Hematopoietic multipotent progenitor cell (in vitro differentiated cells): Measurements from ENCODE around the gene EIF1. TPM values are rescaled to one million over a fixed set of nuclear protein-coding genes. Genes with fewer than 3 reads are reported as not detected.

ENCODE experiments used
- DNase-seq, 3 donors: peaks; one replicate each; pipeline ENCODE4 v3.0.0-alpha.2; 2011 to 2015; ENCODE audit warnings: low read depth in 2 of 3, low spot score in 2 of 3
- total RNA-seq: library from RNA; depleted of rRNA; stranded (reverse); fragments of >200 nt; gene quantifications from one replicate; pipeline ENCODE4 v1.2.3, GENCODE V29; 2012

Gene EIF1
- total RNA-seq, 1 donor = 201 TPM

GRCh38 chr17:41654678-41655607, 33.7 kb upstream of the EIF1 start:
- DNase-seq = no peak

- no peak for DNase-seq
Measured at GRCh38 chr17:41655611-41656111, 33.0 kb upstream of the EIF1 start.

- no peak for DNase-seq
Measured at GRCh38 chr17:41656249-41657023, 32.2 kb upstream of the EIF1 start.

- no peak for DNase-seq
Measured at GRCh38 chr17:41657176-41657754, 31.4 kb upstream of the EIF1 start.

- no peak for DNase-seq
Measured at GRCh38 chr17:41657936-41658335, 30.7 kb upstream of the EIF1 start.

- DNase-seq = peak in 1 of 3 donors; percentile 44
Measured at GRCh38 chr17:41658846-41659245, 29.8 kb upstream of the EIF1 start.

GRCh38 chr17:41659427-41660212, 29.1 kb upstream of the EIF1 start:
- DNase-seq = no peak

- no peak for DNase-seq
Measured at GRCh38 chr17:41660221-41660711, 28.4 kb upstream of the EIF1 start.

GRCh38 chr17:41663451-41664171, 25.1 kb upstream of the EIF1 start:
- DNase-seq = no peak

GRCh38 chr17:41664172-41664457, 24.6 kb upstream of the EIF1 start:
- no peak for DNase-seq

GRCh38 chr17:41664587-41665565, 23.8 kb upstream of the EIF1 start:
- DNase-seq = no peak

GRCh38 chr17:41665566-41666236, 23.0 kb upstream of the EIF1 start:
- DNase-seq = peak; percentile 84 to 90 (median 85)

- peak in 2 of 3 donors; percentile 60 to 71 for DNase-seq
Measured at GRCh38 chr17:41666237-41666641, 22.4 kb upstream of the EIF1 start.

- peak; percentile 70 to 85 (median 78) for DNase-seq
Measured at GRCh38 chr17:41666708-41667279, 21.9 kb upstream of the EIF1 start.

GRCh38 chr17:41667280-41668041, 21.2 kb upstream of the EIF1 start:
- no peak for DNase-seq

- no peak for DNase-seq
Measured at GRCh38 chr17:41672153-41672552, 16.5 kb upstream of the EIF1 start.
